ENCODE measurements around the gene UNC13B. TPM values are rescaled to one million over a fixed set of nuclear protein-coding genes. Genes with fewer than 3 reads are reported as not detected.

The UNC13B gene
- total and polyA plus RNA-seq, 2 of the 8 experiments (the other 6 are each of a cell fraction or from before 2014, with no cell fraction given) = 23.1 to 51.7 TPM

GRCh38 chr9:35432076-35432475 is 270.3 kb downstream of the UNC13B start (continued):
- TF ChIP-seq ATF2 (IDR thresholded peaks at IDR 0.05; ENCODE audit: low read length) (no peak), SRF (IDR thresholded peaks at IDR 0.05; ENCODE audit: low read depth, low read length) (no peak), CBX5 (IDR thresholded peaks at IDR 0.05; ENCODE audit: low read depth, low read length) (no peak), HDAC6 (IDR thresholded peaks at IDR 0.05; ENCODE audit: low read depth, low read length) (no peak), TAF1 (IDR thresholded peaks at IDR 0.05; ENCODE audit: low read depth, low read length) (no peak), PHF8 (conservative IDR thresholded peaks at IDR 0.05; ENCODE audit: low read depth, low read length) (no peak), SP4 (IDR thresholded peaks at IDR 0.05; ENCODE audit: low read length) (no peak)
